Ishikawa (cell line): Measurements from ENCODE around the gene USP4.
A peak's percentile ranks its signal among the peaks of the same experiment; 100 is the strongest.

ENCODE experiments used
- CEBPB ChIP-seq: IDR thresholded peaks from 2 replicates; pipeline ENCODE4 v1.6.1; 2012
- CREB1 ChIP-seq: IDR thresholded peaks from 2 replicates; pipeline ENCODE4 v1.6.1; 2012; ENCODE audit warnings: low read depth
- EGR1 ChIP-seq: IDR thresholded peaks from 2 replicates; pipeline ENCODE4 v1.6.1; 2012
- EP300 ChIP-seq: IDR thresholded peaks from 2 replicates; pipeline ENCODE4 v1.6.1; 2012; ENCODE audit warnings: borderline replicate concordance
- FOXM1 ChIP-seq: IDR thresholded peaks from 2 replicates; pipeline ENCODE4 v1.6.1; 2012; ENCODE audit warnings: low read depth, borderline replicate concordance
- MAX ChIP-seq: IDR thresholded peaks from 2 replicates; pipeline ENCODE4 v1.6.1; 2012
- NFIC ChIP-seq: IDR thresholded peaks from 2 replicates; pipeline ENCODE4 v1.6.1; 2012
- RAD21 ChIP-seq: IDR thresholded peaks from 2 replicates; pipeline ENCODE4 v1.6.1; 2012; ENCODE audit warnings: low read depth
- REST ChIP-seq: IDR thresholded peaks from 2 replicates; pipeline ENCODE4 v1.6.1; 2012; ENCODE audit warnings: low read depth, mild to moderate bottlenecking
- TAF1 ChIP-seq: IDR thresholded peaks from 2 replicates; pipeline ENCODE4 v1.6.1; 2012; ENCODE audit warnings: low read depth, mild to moderate bottlenecking
- TCF12 ChIP-seq: IDR thresholded peaks from 2 replicates; pipeline ENCODE4 v1.6.1; 2012; ENCODE audit warnings: low read depth
- TEAD4 ChIP-seq: IDR thresholded peaks from 2 replicates; pipeline ENCODE4 v1.6.1; 2012
- USF1 ChIP-seq: IDR thresholded peaks from 2 replicates; pipeline ENCODE4 v1.6.1; 2012
- YY1 ChIP-seq: IDR thresholded peaks from 2 replicates; pipeline ENCODE4 v1.6.1; 2012; ENCODE audit warnings: low read depth
- ZBTB7A ChIP-seq: IDR thresholded peaks from 2 replicates; pipeline ENCODE4 v1.6.1; 2012; ENCODE audit warnings: low read depth

The USP4 gene

DNA sequence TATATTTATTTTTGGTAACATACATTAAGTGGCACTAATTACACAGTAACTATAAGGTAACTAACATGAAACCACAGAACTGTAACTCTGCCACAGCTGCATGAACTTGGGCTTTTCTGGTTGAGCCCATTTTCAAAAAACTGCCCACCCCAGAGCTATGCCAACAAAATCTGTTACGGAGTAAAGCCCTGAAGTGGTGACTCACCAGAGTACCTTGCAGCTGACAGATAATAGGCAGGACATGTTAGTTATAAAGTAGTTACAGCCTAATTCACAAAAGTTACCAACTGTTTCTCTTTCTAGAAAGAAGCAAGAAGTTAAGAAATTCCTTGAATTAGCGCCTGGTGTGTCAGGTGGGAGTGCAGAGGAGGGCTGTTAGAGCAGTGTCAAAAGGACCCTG, 19.8 kb upstream of the USP4 start:
- TF ChIP-seq EP300 (no peak), USF1 (no peak), TAF1 (no peak), ZBTB7A (no peak), YY1 (no peak)

DNA sequence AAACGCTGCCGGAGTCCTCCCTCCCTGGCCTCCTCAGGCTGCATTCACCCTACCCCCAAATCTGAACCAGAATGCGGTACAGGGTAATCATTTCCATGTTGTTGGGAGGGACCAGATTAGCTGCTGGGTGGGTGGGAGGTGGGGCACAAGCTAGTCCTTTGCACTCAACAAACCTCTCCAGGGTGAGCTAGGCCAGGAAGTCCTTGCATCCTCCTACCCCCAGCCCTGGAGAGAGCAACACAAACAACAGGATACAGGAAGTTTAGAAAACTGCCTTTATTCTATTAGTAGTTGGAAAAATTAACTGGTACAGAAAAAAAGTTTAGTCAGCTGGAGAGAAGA, 19.0 kb upstream of the USP4 start:
- TF ChIP-seq ZBTB7A = no peak
- TF ChIP-seq MAX = no peak
- no peak for TF ChIP-seq USF1
- no peak for TF ChIP-seq TEAD4
- TF ChIP-seq EGR1 = no peak
- TF ChIP-seq NFIC = no peak
- TF ChIP-seq YY1 = no peak
- TF ChIP-seq TAF1 = no peak
- no peak for TF ChIP-seq CREB1
- no peak for TF ChIP-seq FOXM1

GRCh38 chr3:49358217-49358883, 18.5 kb upstream of the USP4 start, which contains the start of gene GPX1:
TSS of gene GPX1 (minus strand) at chr3:49358353. CDS start at chr3:49358278, 75 bp downstream.
- TF ChIP-seq TAF1 (peak; percentile 77), CREB1 (no peak), TCF12 (peak; percentile 50; the same call in 1 of the 2 replicates), FOXM1 (peak; percentile 19; the same call in 1 of the 2 replicates), CEBPB (0 out of 2 replicates have a peak, but pooled peaks have one; percentile 2), ZBTB7A (peak; percentile 71), YY1 (no peak; the same call in 1 of the 2 replicates), MAX (peak; percentile 97), TEAD4 (no peak), REST (no peak), EGR1 (no peak), NFIC (no peak), EP300 (0 out of 2 replicates have a peak, but pooled peaks have one; percentile 26), RAD21 (peak; percentile 2; the same call in 1 of the 2 replicates), USF1 (peak; percentile 96)

DNA sequence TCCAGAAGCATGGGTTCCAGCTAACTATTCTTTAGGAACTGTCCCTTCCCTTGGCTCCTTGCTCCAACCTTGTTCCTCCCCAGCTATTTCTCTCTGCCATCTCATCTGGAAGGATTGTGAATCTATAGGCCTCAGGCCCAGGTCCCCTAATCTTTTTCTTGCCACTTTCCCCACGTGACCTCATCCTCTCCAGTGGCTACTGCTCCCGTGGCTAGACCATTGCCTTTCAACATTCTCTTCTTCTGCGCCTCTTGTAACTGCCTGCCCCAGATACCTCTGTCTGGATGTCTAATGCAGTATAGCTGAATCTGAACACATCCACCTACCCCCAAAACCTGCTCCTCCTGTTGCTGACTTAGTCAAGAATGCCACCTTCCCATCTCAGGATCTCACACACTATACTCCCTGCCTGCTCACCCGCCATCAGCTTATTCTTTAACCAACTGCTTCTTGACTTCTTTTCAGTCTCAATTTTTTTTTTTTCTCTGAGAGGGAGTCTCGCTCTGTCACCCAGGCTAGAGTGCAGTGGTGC, 13.1 kb upstream of the USP4 start:
- TF ChIP-seq MAX (no peak), EP300 (no peak), ZBTB7A (no peak), CREB1 (no peak), TCF12 (no peak), REST (no peak), RAD21 (no peak), EGR1 (no peak), FOXM1 (no peak), NFIC (no peak), CEBPB (no peak), TEAD4 (no peak), USF1 (no peak)

DNA sequence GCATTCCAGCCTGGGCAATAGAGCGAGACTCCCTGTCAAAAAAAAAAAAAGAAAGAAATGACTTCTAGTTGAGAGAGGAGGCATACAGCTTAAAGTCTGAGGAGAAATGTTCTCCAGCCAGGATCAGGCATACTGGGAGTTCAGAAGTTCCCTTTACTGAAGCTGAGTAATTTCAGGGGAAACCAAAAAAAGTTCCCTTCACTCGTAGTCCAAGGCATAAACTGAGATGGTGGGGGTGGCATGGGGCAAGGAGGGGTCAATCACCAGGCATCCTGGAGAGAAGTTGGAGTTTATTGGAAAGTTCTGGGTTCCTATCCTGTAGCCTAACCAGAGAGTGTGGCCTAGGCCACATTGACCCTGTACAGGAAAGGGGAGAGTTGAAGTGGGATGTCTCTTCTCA, 12.4 kb upstream of the USP4 start:
- TF ChIP-seq TAF1 (no peak), EGR1 (no peak), USF1 (no peak), CEBPB (no peak), REST (no peak), CREB1 (no peak), RAD21 (no peak), ZBTB7A (no peak), TEAD4 (no peak)
